B cell (primary cell): ENCODE data around the gene SMARCA4. TPM values are rescaled to one million over a fixed set of nuclear protein-coding genes. Genes with fewer than 3 reads are reported as not detected.

Experiments used
- ATAC-seq: fragments of 200-7000 bp; cut with Tn5 transposase; one replicate; pipeline ENCODE4 v1.10.0; 2021; ENCODE audit warnings: low read depth, mild to moderate bottlenecking, moderate number of reproducible peaks, moderate library complexity
- CTCF ChIA-PET: fragments of 350-600 bp; sonication (Branson Sonifier 250); formaldehyde crosslinking; loops from one replicate; lab custom pipeline; 2021; ENCODE audit warnings: antibody characterized with exemption, inconsistent platforms; lab: Charles Lee
- POLR2A ChIA-PET: fragments of 350-600 bp; sonication (Branson Sonifier 250); formaldehyde crosslinking; loops from one replicate; lab custom pipeline; 2021; ENCODE audit warnings: antibody characterized with exemption; lab: Charles Lee
- DNase-seq: peaks from one replicate; pipeline ENCODE4 v3.0.0; 2013
- H2AFZ ChIP-seq: 2 replicates; pipeline ENCODE4 v1.6.1; 2012; ENCODE audit warnings: mild to moderate bottlenecking, low read depth, low read length; ENCODE audit not compliant: insufficient read depth, poor library complexity, severe bottlenecking
- H3K27ac ChIP-seq, 2 donors: 1 replicate in 1 of 2; 2 replicates in 1 of 2; pipeline ENCODE4 v1.5.1; 2012 to 2013; ENCODE audit warnings: low read length in 2 of 2, mild to moderate bottlenecking in 2 of 2, moderate library complexity in 1 of 2
- H3K27me3 ChIP-seq, 4 experiments: fragments of 200-600 bp in 1 of 4; sonication (generic) in 1 of 4; replicated peaks in 1 of 4; 1 replicate in 2 of 4; 2 replicates in 2 of 4; pipeline versions ENCODE4 v1.6.1 to v1.7.0; 2013 to 2016; ENCODE audit warnings: low read length in 3 of 4, mild to moderate bottlenecking in 2 of 4, mixed read lengths in 1 of 4, moderate library complexity in 1 of 4; ENCODE audit not compliant: insufficient read depth in 4 of 4, control insufficient read depth in 3 of 4; ENCODE audit errors: control extremely low read depth in 1 of 4
- H3K36me3 ChIP-seq, 2 experiments: replicated peaks in 1 of 2; 1 replicate in 1 of 2; 2 replicates in 1 of 2; pipeline versions ENCODE4 v1.6.1 to v1.7.1; 2013; ENCODE audit warnings: low read length in 1 of 2; ENCODE audit not compliant: insufficient read depth in 2 of 2, control insufficient read depth in 1 of 2; ENCODE audit errors: control extremely low read depth in 1 of 2, extremely low read depth in 1 of 2
- H3K4me1 ChIP-seq, 2 donors: fragments of 200-600 bp in 1 of 2; sonication (generic) in 1 of 2; 1 replicate in 1 of 2; 2 replicates in 1 of 2; pipeline versions ENCODE4 v1.5.1 to v1.6.1; 2013 to 2017; ENCODE audit warnings: low read length in 2 of 2; ENCODE audit not compliant: control insufficient read depth in 2 of 2, insufficient read depth in 2 of 2
- H3K4me2 ChIP-seq: replicated peaks from 2 replicates; pipeline ENCODE3; 2012; ENCODE audit warnings: mild to moderate bottlenecking, low read depth, low read length; ENCODE audit not compliant: poor library complexity, severe bottlenecking
- H3K4me3 ChIP-seq, 5 experiments: fragments of 200-600 bp in 1 of 5; sonication (generic) in 1 of 5; 1 replicate in 3 of 5; 2 replicates in 2 of 5; pipeline versions ENCODE4 v1.5.1 to v1.7.0; 2011 to 2016; ENCODE audit warnings: low read length in 4 of 5, mild to moderate bottlenecking in 4 of 5, low read depth in 2 of 5, control low read depth in 1 of 5, moderate library complexity in 1 of 5; ENCODE audit not compliant: insufficient read depth in 1 of 5; ENCODE audit errors: control extremely low read depth in 1 of 5, extremely low read depth in 1 of 5
- H3K79me2 ChIP-seq: fragments of 200-600 bp; sonication (generic); one replicate; pipeline ENCODE4 v1.6.0; 2016; ENCODE audit warnings: low read length; ENCODE audit not compliant: control insufficient read depth, insufficient read depth
- H3K9ac ChIP-seq: fragments of 200-600 bp; sonication (generic); 2 replicates; pipeline ENCODE4 v1.6.1; 2017; ENCODE audit warnings: mild to moderate bottlenecking, low read length, moderate library complexity
- H3K9me3 ChIP-seq, 3 donors: one replicate each; pipeline versions ENCODE4 v1.6.1 to v1.7.1; 2013; ENCODE audit warnings: low read length in 2 of 3; ENCODE audit not compliant: control insufficient read depth in 2 of 3, insufficient read depth in 1 of 3; ENCODE audit errors: control extremely low read depth in 1 of 3
- H4K20me1 ChIP-seq: 2 replicates; pipeline ENCODE4 v1.6.0; 2012; ENCODE audit warnings: mild to moderate bottlenecking, low read length; ENCODE audit not compliant: insufficient read depth, control insufficient read depth, poor library complexity, severe bottlenecking
- H3K27ac Mint-ChIP-seq: one replicate; pipeline ENCODE4 v1.8.0; 2021; ENCODE audit warnings: mixed read lengths
- H3K27me3 Mint-ChIP-seq: one replicate; pipeline ENCODE4 v1.8.0; 2021; ENCODE audit warnings: mixed read lengths
- H3K4me1 Mint-ChIP-seq: one replicate; pipeline ENCODE4 v1.8.0; 2021; ENCODE audit warnings: mixed read lengths
- H3K4me3 Mint-ChIP-seq: one replicate; pipeline ENCODE4 v1.8.0; 2021; ENCODE audit warnings: mixed read lengths
- H3K9me3 Mint-ChIP-seq: one replicate; pipeline ENCODE4 v1.8.0; 2022; ENCODE audit warnings: mixed read lengths; ENCODE audit not compliant: insufficient read depth
- EZH2 ChIP-seq: IDR thresholded peaks from 2 replicates; pipeline ENCODE4 v1.6.1; 2012; ENCODE audit warnings: borderline replicate concordance, low read depth, mild to moderate bottlenecking, moderate library complexity, low read length; ENCODE audit not compliant: insufficient read depth, poor library complexity, severe bottlenecking
- WGBS: methylation state at CpG from one replicate; pipeline ENCODE4 v1.1.5; 2013; ENCODE audit warnings: missing lambda C conversion rate; ENCODE audit not compliant: insufficient coverage; 5-methylcytosine and 5-hydroxymethylcytosine counted together
- intact Hi-C: fragments of 100-400 bp; cut with micrococcal nuclease; formaldehyde crosslinking; loops from one replicate; pipeline ENCODE4 v1.10.0; 2022
- polyA plus RNA-seq: library from polyadenylated mRNA; depleted of rRNA; stranded (reverse); fragments of >200 nt; gene quantifications from 2 replicates; pipeline ENCODE4 v1.2.3, GENCODE V29; 2012
- total RNA-seq, 2 donors: library from RNA; stranded (reverse); fragments of 120-200 nt in 1 of 2; gene quantifications; 1 replicate in 1 of 2; 2 replicates in 1 of 2; pipeline versions ENCODE4 v1.2.3 to v1.2.4, GENCODE V29; 2013 to 2022
- TF ChIP-seq, protein P1 (sequence below): fragments of 200-600 bp; IDR thresholded peaks from one replicate; pipeline ENCODE4 v1.8.0; 2022; ENCODE audit warnings: antibody characterized with exemption, mild to moderate bottlenecking

Gene SMARCA4
- total and polyA plus RNA-seq, 2 donors (not counting 1 experiment from before 2014, with no cell fraction given): 49.7 to 82.3 TPM

GRCh38 chr19:10988921-10989320, 28.1 kb downstream of the SMARCA4 start:
- Histone ChIP-seq H4K20me1 (peaks cover 20% of the 10 kb centered on the region), H3K36me3 (peaks cover 1 to 63% of the 10 kb centered on the region in 2 experiments), H3K9me3 (peaks cover 0 to 4% (median 0%) of the 10 kb centered on the region in 3 donors), H2AFZ (no peak overlapping the region), H3K4me2 (no peak overlapping the region), H3K27ac (no peak overlapping the region), H3K9ac (no peak overlapping the region), H3K4me3 (no peak overlapping the region), H3K79me2 (peaks cover 7% of the 10 kb centered on the region), H3K27me3 (no peaks in the 10 kb centered on the region), H3K4me1 (no peaks in the 10 kb centered on the region)
- no peak for ATAC-seq
- no peaks in the 10 kb centered on the region for H3K9me3 Mint-ChIP-seq
- TF ChIP-seq, protein P1, sequence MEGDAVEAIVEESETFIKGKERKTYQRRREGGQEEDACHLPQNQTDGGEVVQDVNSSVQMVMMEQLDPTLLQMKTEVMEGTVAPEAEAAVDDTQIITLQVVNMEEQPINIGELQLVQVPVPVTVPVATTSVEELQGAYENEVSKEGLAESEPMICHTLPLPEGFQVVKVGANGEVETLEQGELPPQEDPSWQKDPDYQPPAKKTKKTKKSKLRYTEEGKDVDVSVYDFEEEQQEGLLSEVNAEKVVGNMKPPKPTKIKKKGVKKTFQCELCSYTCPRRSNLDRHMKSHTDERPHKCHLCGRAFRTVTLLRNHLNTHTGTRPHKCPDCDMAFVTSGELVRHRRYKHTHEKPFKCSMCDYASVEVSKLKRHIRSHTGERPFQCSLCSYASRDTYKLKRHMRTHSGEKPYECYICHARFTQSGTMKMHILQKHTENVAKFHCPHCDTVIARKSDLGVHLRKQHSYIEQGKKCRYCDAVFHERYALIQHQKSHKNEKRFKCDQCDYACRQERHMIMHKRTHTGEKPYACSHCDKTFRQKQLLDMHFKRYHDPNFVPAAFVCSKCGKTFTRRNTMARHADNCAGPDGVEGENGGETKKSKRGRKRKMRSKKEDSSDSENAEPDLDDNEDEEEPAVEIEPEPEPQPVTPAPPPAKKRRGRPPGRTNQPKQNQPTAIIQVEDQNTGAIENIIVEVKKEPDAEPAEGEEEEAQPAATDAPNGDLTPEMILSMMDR: no peak
- TF ChIP-seq EZH2: no peak
- no peaks in the 10 kb centered on the region for H3K4me1 Mint-ChIP-seq
- ChIA-PET CTCF (no interaction called here), POLR2A (no interaction called here)
- H3K27me3 Mint-ChIP-seq: no peaks in the 10 kb centered on the region
- H3K4me3 Mint-ChIP-seq: no peak overlapping the region
- DNase-seq: no peak
- 95% methylated on average over 12 of the region's 12 CpGs for WGBS
- intact Hi-C loops: no loop called here
- no peak overlapping the region for H3K27ac Mint-ChIP-seq

DNA sequence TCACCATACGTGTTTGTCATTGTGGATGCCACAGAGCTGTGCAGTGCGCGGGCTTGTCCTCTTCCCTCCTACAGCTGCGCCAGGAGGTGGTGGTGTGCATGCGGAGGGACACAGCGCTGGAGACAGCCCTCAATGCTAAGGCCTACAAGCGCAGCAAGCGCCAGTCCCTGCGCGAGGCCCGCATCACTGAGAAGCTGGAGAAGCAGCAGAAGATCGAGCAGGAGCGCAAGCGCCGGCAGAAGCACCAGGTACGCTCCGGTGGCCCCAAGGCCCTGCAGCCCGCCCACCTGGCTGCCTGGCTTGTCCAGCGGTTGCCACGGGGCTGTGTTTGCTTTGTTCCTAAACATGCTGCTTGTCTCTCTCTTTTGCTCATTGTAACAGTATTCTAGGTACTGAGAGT, 30.2 kb downstream of the SMARCA4 start:
- Mint-ChIP-seq H3K4me1 (no peaks in the 10 kb centered on the region), H3K9me3 (no peaks in the 10 kb centered on the region), H3K27me3 (no peaks in the 10 kb centered on the region), H3K4me3 (no peak overlapping the region), H3K27ac (no peak overlapping the region)
- Histone ChIP-seq H3K4me1 (no peaks in the 10 kb centered on the region), H3K27me3 (no peaks in the 10 kb centered on the region), H3K4me3 (no peak overlapping the region), H3K27ac (no peak overlapping the region), H3K79me2 (peaks cover 11% of the 10 kb centered on the region), H3K36me3 (peaks cover 1 to 57% of the 10 kb centered on the region in 2 experiments), H3K9ac (no peak overlapping the region), H4K20me1 (peaks cover 9% of the 10 kb centered on the region), H2AFZ (no peak overlapping the region), H3K4me2 (no peak overlapping the region), H3K9me3 (peaks cover 0 to 4% (median 0%) of the 10 kb centered on the region in 3 donors)
- TF ChIP-seq EZH2: no peak
- TF ChIP-seq, protein P1: no peak
- over 99% methylated on average over 20 of the region's 20 CpGs for WGBS
- POLR2A ChIA-PET: no interaction called here
- CTCF ChIA-PET: interaction anchor here (1.1 kb wide), 1 partner anchor 21 kb away, joined by 4 read pairs; no protein-coding TSS in a partner anchor
- intact Hi-C loops: no loop called here
- ATAC-seq (no peak), DNase-seq (no peak)
